ENCODE measurements around the gene ELMOD2. TPM values are rescaled to one million over a fixed set of nuclear protein-coding genes. Genes with fewer than 3 reads are reported as not detected.

Gene ELMOD2
- total and polyA plus RNA-seq, 2 of the 13 experiments (the other 11 are each of a cell fraction or from before 2014, with no cell fraction given) = 10.2 to 38.1 TPM

GRCh38 chr4:140523857-140524742 lies at the start of gene ELMOD2 (continued):
- no peak for TF ChIP-seq ZNF432 (CRISPR knock-in tag; IDR thresholded peaks at IDR 0.05; ENCODE audit: borderline replicate concordance)
- 0 out of 2 replicates have a peak, but pooled peaks have one; percentile 55 for TF ChIP-seq SNAPC5 (CRISPR knock-in tag; IDR thresholded peaks at IDR 0.05; ENCODE audit: borderline replicate concordance)
- TF ChIP-seq NFIB (CRISPR knock-in tag; IDR thresholded peaks at IDR 0.05; ENCODE audit: borderline replicate concordance) = no peak
- TF ChIP-seq AFF4 (CRISPR knock-in tag; IDR thresholded peaks at IDR 0.05) = no peak
- no peak; the same call in 1 of the 2 replicates for TF ChIP-seq CEBPG (CRISPR knock-in tag; IDR thresholded peaks at IDR 0.05)
- no peak for TF ChIP-seq ZNF770 (CRISPR knock-in tag; IDR thresholded peaks at IDR 0.05)
- TF ChIP-seq ZMYM3 (CRISPR knock-in tag; IDR thresholded peaks at IDR 0.05) = 0 out of 2 replicates have a peak, but pooled peaks have one; percentile 24
- no peak for TF ChIP-seq TBL1XR1 (IDR thresholded peaks at IDR 0.05; ENCODE audit: borderline replicate concordance, low read length, partially characterized antibody)
- TF ChIP-seq AGO1 (IDR thresholded peaks at IDR 0.05; ENCODE audit: low read depth, low read length, poor library complexity, severe bottlenecking) = no peak
- no peak for TF ChIP-seq CEBPB (IDR thresholded peaks at IDR 0.05; ENCODE audit: borderline replicate concordance, low read depth, low read length)
- TF ChIP-seq HES4 (CRISPR knock-in tag; IDR thresholded peaks at IDR 0.05; ENCODE audit: borderline replicate concordance) = no peak
- peak; percentile 84 for TF ChIP-seq RXRA (CRISPR knock-in tag; IDR thresholded peaks at IDR 0.05)
- TF ChIP-seq KLF13 (CRISPR knock-in tag; IDR thresholded peaks at IDR 0.05) = no peak
- TF ChIP-seq ZNF737 (CRISPR knock-in tag; IDR thresholded peaks at IDR 0.05; ENCODE audit: borderline replicate concordance) = no peak
- TF ChIP-seq ZNF331 (CRISPR knock-in tag; IDR thresholded peaks at IDR 0.05) = 0 out of 2 replicates have a peak, but pooled peaks have one; percentile 13
- peak; percentile 76 for TF ChIP-seq IKZF5 (CRISPR knock-in tag; IDR thresholded peaks at IDR 0.05)
- no peak for TF ChIP-seq ZNF207 (IDR thresholded peaks at IDR 0.05; ENCODE audit: borderline replicate concordance)
- no peak for TF ChIP-seq EZH2 (conservative IDR thresholded peaks at IDR 0.05; ENCODE audit: low read depth, low read length)
- no peak for TF ChIP-seq HNRNPUL1 (IDR thresholded peaks at IDR 0.05; ENCODE audit: low read depth, low read length)
